HCT116 (cell line): Measurements from ENCODE around the gene IRX6.

Source experiments
- EZH2 ChIP-seq: fragments of 200-600 bp; sonication (generic); IDR thresholded peaks from 2 replicates; pipeline ENCODE4 v1.6.1; 2017; ENCODE audit warnings: antibody characterized with exemption, mixed run types
- POLR2A ChIP-seq: IDR thresholded peaks from 2 replicates; pipeline ENCODE4 v1.7.0; 2011; ENCODE audit warnings: borderline replicate concordance; ENCODE audit not compliant: insufficient read depth, insufficient read length; ENCODE audit errors: extremely low read depth
- SIN3A ChIP-seq: IDR thresholded peaks from 2 replicates; pipeline ENCODE4 v1.6.1; 2012; ENCODE audit warnings: low read depth
- SRF ChIP-seq: IDR thresholded peaks from 2 replicates; pipeline ENCODE4 v1.6.1; 2012; ENCODE audit warnings: low read depth
- TCF7L2 ChIP-seq: IDR thresholded peaks from 2 replicates; pipeline ENCODE4 v1.7.0; 2011; ENCODE audit warnings: borderline replicate concordance, inconsistent platforms; ENCODE audit not compliant: insufficient read depth, insufficient read length; ENCODE audit errors: extremely low read depth
- ZNF274 ChIP-seq: fragments of 200-500 bp; sonication (Bioruptor generic); IDR thresholded peaks from 2 replicates; pipeline ENCODE4 v1.6.1; 2014; ENCODE audit warnings: mild to moderate bottlenecking, low read depth, low read length, inconsistent platforms
- TF ChIP-seq, protein P1 (sequence below), 3 experiments: fragments of 200-600 bp in 1 of 3; sonication (generic) in 1 of 3; IDR thresholded peaks in 2 of 3; conservative IDR thresholded peaks in 1 of 3; 2 replicates each; pipeline ENCODE4 v1.5.1; 2012 to 2017; ENCODE audit warnings: low read depth in 2 of 3, low read length in 2 of 3, antibody characterized with exemption in 1 of 3, borderline replicate concordance in 1 of 3, control low read depth in 1 of 3, mild to moderate bottlenecking in 1 of 3, mixed read lengths in 1 of 3, mixed run types in 1 of 3, moderate library complexity in 1 of 3; ENCODE audit not compliant: insufficient read depth in 1 of 3
- TF ChIP-seq, protein P2 (sequence below): IDR thresholded peaks from 2 replicates; pipeline ENCODE4 v1.6.1; 2012
- TF ChIP-seq, protein P3 (sequence below): IDR thresholded peaks from 2 replicates; pipeline ENCODE4 v1.6.1; 2012; ENCODE audit warnings: low read depth

DNA sequence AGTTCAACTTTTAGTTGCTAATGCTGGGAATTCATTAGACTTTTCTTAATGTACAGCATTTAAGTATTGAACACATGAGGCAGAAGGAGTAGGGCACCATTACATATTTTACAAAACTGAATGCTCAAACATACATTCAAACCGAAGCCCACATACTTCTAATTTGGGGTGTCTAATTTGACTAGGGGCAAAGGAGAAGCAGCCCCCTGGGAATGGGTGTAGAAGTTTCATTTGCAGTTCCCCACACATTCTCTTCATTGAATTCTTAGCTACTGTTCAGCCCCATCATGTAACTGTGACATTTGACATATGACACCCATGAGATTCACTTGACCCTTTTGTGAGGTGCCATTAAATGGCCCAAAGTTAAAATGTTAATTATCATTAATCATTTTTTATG is 16.4 kb downstream of the IRX6 start:
- TF ChIP-seq POLR2A (no peak), SRF (no peak), EZH2 (no peak), SIN3A (no peak), TCF7L2 (no peak), ZNF274 (no peak)
- TF ChIP-seq, protein P1, sequence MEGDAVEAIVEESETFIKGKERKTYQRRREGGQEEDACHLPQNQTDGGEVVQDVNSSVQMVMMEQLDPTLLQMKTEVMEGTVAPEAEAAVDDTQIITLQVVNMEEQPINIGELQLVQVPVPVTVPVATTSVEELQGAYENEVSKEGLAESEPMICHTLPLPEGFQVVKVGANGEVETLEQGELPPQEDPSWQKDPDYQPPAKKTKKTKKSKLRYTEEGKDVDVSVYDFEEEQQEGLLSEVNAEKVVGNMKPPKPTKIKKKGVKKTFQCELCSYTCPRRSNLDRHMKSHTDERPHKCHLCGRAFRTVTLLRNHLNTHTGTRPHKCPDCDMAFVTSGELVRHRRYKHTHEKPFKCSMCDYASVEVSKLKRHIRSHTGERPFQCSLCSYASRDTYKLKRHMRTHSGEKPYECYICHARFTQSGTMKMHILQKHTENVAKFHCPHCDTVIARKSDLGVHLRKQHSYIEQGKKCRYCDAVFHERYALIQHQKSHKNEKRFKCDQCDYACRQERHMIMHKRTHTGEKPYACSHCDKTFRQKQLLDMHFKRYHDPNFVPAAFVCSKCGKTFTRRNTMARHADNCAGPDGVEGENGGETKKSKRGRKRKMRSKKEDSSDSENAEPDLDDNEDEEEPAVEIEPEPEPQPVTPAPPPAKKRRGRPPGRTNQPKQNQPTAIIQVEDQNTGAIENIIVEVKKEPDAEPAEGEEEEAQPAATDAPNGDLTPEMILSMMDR (IDR thresholded peaks at IDR 0.05 in 2 of 3, conservative IDR thresholded peaks at IDR 0.05 in 1 of 3; ENCODE audit: borderline replicate concordance in 1 of 3, insufficient read depth in 1 of 3, low read depth in 2 of 3, low read length in 2 of 3): no peak
- TF ChIP-seq, protein P2, sequence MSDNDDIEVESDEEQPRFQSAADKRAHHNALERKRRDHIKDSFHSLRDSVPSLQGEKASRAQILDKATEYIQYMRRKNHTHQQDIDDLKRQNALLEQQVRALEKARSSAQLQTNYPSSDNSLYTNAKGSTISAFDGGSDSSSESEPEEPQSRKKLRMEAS: no peak
- TF ChIP-seq, protein P3, sequence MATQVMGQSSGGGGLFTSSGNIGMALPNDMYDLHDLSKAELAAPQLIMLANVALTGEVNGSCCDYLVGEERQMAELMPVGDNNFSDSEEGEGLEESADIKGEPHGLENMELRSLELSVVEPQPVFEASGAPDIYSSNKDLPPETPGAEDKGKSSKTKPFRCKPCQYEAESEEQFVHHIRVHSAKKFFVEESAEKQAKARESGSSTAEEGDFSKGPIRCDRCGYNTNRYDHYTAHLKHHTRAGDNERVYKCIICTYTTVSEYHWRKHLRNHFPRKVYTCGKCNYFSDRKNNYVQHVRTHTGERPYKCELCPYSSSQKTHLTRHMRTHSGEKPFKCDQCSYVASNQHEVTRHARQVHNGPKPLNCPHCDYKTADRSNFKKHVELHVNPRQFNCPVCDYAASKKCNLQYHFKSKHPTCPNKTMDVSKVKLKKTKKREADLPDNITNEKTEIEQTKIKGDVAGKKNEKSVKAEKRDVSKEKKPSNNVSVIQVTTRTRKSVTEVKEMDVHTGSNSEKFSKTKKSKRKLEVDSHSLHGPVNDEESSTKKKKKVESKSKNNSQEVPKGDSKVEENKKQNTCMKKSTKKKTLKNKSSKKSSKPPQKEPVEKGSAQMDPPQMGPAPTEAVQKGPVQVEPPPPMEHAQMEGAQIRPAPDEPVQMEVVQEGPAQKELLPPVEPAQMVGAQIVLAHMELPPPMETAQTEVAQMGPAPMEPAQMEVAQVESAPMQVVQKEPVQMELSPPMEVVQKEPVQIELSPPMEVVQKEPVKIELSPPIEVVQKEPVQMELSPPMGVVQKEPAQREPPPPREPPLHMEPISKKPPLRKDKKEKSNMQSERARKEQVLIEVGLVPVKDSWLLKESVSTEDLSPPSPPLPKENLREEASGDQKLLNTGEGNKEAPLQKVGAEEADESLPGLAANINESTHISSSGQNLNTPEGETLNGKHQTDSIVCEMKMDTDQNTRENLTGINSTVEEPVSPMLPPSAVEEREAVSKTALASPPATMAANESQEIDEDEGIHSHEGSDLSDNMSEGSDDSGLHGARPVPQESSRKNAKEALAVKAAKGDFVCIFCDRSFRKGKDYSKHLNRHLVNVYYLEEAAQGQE: no peak
